Retina (tissue), 1 donor: ENCODE measurements around the gene COPS2.
"Not testable (repeated sequence)": the region's sequence is repeated elsewhere in the genome, so short reads cannot be mapped to it uniquely, and the experiment has no call there.

Experiments
- DNase-seq: peaks from one replicate; pipeline ENCODE4 v3.0.0-alpha.2; 2016

The COPS2 gene

DNA sequence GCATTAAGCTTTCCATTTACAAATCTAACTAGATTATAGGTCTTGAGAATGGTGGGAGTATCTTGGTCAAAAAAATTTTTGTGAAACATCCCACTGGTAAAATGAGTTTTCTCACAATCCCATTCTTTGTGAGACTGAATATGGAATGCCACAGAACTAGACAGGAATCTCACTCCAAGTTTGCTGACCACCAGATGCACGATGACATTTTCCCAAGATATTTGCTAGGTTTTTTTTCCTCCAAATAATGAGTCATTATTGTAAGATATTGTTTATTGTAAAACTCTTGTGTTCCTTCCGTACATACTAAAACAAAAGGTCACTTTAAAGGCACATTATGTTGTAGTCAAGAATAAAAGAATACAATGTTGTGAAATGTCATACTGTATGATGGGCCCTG lies 53.9 kb downstream of the COPS2 start:
- DNase-seq, result no peak

DNA sequence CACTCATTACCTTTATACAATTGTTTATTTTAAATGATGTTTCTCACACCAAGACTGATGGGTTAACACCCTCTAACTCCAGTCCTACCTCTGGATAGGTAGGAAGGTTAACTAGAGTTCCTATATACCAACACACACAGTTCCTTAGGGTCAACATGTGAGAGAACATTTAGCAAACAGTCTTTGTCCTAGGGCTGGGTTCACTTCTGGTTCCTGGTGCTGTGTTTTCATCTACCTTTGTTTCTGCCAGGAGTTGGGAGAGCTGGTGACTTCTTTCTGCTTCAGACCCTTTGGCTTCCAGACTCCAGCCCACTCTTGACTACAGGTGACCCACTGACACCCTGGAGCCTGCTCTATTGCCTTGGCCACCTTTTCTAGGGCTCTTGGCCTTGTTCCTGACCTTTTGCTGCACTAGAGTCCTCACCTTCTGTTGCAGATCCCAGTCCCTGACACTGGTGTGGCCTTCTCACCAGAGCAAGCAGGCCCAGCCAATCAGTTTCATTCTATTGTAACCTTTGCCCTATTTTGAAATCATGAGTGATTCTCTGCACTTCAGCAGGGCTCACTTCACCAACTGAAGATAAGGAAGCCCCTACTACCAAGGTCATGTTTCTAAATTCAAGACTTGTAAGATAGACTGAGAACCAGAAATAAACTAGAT lies 59.2 kb downstream of the COPS2 start:
- DNase-seq, result no peak

DNA sequence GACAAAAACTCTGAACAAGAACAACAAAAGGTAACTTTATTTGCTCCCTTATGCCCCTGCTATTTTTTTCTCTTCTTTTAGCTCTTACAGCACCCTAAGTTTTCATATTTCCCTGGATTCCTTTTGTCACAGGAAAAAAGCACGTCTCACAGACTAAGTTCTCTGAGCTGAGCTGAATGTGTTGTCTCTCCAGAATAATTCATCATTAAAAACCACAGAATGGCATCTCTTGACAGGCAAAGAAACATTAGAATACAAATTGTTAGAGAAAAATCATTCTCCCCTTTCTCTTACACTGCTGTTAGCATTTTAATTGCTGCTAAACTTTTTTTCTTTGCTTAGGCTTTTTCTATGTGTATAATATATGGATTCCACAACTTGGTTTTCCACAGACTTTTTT lies 60.5 kb downstream of the COPS2 start:
- no peak for DNase-seq

DNA sequence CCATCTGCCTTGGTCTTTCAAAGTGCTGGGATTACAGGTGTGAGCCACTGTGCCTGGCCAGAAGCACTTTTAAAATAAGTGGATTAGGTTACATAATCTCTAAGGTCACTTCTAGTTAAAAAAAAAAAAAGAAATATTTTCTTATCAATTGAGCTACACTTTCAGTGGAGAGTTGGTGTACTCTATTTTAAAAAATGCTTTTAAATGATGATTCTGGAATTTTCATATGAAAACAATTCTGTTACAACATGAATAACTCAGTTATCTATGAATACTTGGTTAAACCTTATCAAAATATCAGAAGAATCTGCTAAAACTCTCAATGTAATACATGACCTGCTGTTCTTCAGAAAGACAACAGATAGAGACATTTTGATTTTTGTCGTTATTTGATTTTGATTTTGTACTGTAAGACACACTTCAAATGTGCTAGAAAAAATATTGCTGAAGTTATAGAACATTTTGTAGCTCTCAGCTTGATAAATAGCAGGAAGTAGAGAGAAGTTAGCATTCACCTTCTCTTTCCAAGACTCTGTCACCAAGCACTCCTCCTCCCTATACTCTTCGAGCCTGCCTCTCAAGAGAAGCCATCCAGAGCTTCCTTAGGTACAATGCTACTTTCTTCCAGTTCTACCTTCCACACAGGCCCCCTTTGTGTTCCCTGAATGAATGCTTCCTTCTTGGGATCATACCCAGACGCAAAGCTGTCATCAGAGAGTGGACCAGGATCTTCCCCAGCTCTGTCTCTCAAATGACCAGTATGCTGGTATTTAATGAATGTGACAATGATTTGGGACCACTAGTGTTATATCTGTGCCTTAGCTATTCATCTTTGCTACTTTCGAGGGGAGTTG lies 61.9 kb downstream of the COPS2 start:
- no peak for DNase-seq

DNA sequence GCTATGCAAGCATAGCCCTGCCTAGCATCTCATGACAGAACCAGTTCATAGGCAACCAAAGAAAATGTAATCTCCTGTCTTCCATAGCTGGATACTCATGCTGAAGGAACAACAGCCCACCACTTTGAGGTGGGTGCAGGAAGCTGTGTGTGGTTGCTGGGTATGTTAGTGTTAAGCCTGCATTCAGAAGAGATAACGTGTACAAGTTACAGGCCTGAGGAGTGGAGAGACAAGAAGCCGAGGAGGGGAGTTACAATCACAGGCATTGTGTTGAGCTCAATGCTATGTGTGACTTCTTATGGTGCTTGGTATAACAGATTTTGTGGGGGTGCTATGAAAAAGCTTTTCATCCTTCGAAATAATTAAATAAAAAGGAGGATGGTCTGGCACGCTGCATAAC lies 66.4 kb downstream of the COPS2 start:
- no peak for DNase-seq

DNA sequence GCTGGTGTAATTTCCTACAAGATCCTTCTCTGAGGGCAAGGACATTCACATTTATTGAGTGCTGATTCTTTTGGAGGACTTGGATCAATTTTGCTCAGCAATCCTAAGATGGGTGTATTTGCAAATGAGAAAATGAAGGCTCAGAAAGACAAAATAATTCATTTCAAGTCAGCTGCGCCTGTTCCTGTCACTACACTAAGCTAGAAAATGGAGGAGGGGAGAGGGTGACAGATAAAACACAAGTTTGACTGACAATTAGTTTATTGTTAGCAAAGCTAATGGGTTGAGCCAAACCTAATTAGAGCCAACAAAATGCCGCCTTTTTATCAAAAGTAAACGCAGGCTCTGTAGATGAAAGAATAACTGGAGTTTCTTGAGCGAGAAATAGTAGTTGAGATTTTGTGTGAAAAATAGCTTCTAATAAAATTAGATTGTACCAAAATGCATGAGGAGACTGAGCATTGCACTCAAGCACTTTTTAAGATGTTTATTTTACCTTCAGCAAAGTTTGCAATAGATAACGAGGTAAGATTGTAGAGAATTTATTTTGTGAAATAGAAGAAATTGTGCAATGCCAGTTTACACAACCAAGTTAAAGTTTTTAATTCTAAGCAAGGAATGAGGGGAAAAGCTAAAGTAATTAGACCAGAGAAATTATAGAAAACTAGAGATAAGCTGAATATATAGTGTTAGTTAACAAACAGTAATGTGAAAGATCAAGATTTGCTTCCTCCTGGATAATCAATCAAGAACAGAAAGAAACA lies 69.5 kb downstream of the COPS2 start:
- DNase-seq, result no peak

DNA sequence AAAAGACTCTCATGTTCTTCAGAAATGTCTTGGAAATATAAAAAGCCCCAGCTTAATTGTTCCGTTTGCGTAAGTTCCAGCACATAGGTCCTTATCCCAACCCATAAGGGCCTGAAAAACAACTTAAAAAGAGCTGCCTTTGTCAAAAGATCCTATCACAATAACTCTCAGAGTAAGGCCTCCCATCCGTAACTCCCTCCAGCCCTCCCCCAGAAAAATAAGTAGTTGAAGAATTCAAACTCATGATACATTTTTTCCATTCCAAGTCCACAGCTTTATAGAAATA lies 71.2 kb downstream of the COPS2 start:
- DNase-seq, result no peak

DNA sequence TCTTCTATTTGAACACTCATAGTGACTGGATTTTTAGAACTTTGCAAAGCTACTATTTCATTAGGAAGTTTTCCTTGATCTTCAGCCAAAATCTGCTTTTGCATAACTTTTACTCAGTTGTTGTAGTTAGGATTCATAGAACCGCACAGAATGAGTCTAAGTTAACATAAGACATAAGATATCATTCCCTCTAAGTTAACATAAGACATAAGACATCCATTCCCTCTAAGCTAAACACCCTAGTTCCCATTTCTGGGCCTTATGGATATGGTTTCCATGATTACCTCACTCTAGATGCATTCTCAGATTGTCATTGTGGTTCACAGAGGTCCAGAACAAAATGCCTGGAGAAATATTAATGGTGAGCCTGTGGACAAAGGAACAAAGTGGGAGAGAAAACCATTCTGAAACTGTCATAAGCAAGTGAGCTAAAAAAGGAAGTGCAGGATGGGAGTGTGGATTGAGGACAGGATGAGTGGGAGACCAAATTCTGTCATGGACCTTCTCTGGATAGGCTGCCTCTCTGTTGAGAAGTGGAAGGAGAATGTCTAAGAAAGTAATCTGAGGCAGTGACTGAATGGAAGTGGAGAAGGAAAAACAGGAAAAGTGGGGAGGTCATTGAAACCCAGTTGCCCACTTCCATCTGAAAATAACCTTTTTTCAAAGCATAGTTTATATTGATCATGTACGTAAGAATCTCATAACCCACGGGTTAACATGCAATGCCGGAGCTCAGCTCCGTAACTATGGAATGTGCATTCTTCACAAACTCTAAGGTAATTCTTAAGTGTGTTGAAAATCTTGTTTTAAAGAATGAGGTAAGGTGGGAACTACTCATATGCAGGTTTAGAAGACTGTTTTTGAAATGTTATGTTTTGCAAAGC lies 71.8 kb downstream of the COPS2 start:
- DNase-seq, result no peak

DNA sequence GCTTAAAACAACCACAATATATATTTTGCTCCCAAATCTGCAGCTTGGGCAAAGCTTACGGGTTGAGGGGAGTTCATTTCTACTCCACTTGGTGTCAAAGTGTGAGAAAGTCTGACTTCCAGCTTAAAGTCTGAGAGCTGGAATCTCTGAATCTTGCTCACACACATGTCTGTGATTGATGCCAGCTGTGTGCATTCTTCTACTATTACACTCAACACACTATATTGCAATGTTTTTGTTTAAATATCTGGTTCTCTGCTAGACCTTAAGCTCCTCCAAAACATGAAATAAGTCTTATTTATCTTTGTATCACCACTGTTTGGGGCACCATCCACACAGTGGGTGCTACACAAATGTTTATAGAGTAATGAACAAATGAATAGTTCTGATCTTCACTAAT lies 72.4 kb downstream of the COPS2 start:
- no peak for DNase-seq

DNA sequence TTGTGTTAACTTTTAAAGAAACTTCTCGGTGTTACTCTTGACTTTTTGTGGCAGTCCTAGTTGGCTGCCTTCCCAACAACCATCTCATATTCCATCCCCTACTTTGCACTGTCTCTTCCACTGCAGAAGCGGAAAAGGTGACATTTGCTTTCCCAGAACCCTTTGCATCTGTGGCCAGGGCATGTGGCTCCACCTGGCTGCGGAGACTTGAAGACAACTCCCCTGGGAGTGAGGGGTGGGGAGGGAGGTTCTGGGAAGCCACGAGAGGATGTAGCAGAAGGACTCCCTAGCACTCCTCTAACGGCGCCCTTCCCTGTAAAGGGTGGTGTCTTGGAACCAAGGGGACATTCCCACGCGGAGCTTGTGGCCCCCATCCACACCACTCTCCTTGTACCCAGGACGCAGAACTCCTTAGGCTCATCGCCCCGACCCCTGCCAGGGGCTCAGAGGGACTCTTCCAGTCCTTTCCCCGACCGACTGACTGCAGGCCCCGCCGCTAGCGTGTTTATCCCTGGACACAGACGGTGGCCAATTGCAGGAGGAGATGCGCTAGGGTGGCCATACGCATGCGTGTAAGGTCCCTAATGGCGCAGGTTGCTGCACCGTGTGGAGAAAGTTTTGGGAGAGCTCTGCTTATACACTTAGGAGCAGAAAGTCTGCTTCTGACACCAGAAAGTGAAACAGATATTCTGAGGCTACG lies 75.9 kb downstream of the COPS2 start:
- DNase-seq, result no peak

DNA sequence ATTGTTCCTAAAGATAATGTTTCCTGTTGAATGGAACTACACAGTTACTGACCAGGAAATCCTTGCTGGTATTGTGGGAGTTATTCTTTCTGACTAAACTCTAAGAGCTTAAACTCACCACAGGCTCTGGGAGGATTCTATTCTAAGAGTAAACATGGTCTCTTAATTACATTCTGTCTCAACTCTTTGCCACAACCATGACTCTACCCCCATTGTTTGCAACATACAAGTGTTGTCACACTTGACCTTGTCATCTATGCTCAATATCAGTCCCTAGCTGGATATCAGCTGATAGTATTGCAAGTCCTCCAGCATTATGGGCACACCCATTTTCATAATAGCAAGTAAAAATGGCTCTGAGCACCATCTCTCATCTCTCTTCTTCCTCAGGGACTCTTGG lies 79.5 kb downstream of the COPS2 start:
- no peak for DNase-seq

DNA sequence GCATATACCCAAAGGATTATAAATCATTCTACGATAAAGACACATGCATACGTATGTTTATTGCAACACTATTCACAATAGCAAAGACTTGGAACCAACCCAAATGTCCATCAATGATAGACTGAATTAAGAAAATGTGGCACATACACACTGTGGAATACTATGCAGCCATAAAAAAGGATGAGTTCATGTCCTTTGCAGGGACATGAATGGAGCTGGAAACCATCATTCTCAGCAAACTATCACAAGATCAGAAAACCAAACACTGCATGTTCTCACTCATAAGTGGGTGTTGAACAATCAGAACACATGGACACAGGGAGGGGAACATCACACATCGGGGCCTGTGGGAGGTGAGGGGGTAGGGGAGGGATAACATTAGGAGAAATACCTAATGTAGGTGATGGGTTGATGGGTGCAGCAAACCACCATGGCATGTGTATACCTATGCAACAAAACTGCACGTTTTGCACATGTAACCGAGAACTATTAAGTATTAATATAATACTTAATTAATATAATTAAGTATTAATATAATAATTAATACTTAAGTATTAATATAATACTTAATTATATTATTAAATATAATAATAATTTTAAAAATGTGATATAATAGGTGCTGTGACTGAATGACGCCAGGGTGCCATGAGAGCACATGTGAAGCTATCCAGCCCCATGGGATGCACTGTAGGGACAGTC lies 80.7 kb downstream of the COPS2 start:
- DNase-seq, result not testable (repeated sequence)
